ENCODE data around the gene RBM4.
A peak's percentile ranks its signal among the peaks of the same experiment; 100 is the strongest.

RBM4 gene

DNA sequence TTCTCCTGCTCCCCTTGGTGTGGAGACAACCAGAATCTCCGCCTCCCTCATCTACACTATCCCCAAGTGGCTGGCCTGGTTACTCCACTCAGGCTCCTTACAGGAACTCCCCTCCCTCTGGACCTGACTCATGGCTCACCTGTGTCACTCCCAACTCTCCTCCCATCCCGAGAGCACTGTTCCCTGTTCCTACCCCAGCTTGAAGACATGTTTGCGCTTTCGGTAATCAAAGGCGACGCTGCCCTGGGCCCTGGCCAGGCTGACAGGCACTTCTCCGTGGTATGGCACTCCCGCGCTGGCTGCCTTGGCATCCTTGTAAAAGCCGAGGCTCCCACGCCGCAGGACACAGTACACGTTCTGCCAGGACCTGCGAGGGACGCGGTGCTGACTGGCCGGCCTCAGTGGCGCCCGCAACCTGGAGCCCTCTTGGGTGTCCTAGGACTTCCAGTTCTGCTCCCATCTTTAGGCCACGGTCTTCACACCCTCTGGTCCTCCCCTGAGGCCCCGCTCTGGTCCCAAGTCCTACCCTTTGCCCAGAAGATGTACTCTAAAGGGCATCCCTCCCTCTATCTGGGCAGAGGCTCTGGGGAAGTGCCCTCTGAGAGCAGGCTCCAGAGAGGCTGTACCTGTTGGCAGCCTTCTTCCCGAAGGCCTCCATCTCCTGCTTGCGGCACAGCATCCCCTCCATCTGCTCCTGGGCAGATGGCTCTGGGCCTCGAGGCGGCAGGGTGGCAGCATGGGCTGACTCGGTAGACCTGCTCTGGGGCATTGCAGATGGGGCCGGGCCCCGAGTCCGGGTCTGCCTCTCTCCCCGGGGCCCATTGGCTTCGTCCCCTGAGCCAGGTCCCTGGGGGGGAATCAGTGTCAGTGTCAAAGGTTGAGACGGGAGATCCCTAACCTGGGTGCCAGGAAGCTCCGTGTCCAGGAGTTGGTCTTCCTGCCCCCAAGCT, 48.6 kb downstream of the RBM4 start:
- DNase-seq, result no peak

GRCh38 chr11:66687831-66688281, 49.4 kb downstream of the RBM4 start:
- no peak for DNase-seq

- no peak for DNase-seq
Observed at GRCh38 chr11:66688561-66689534, 50.3 kb downstream of the RBM4 start.

- no peak for DNase-seq
Observed at GRCh38 chr11:66689661-66690590, 51.4 kb downstream of the RBM4 start.

DNA sequence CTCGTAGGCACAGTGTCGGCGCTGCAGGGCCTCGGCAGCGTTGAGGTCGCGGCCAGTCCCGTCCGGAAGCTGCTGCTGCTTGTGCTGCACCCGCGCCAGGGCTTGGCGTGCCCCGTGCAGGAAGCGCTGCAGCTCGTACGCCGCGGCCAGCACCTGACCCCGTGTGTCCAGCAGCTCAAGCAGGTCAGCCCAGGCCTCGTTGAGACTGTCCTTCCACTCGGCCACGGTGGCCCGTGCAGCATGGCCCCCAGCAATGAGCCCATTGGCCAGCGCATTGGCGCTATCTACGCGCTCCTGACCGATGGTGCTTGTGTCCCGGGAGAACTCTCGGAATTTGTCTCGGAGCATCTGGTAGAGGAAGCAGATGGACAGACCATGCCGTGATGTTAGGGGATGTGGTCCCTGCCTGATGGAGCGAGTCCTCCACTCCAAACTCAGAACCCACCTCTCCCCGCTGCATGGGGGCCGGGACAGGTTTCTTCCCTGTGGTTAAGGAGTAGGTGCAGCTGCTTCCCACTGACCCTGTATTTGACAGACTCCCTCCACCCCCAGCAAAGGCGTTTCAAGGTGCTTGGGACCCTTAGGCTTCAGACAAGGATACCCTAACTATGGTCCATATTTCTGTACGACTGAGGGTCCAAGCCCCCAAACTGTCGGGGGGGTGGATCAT, 52.9 kb downstream of the RBM4 start:
- no peak for DNase-seq

GRCh38 chr11:66692446-66692845, 53.9 kb downstream of the RBM4 start:
- DNase-seq, result no peak

DNA sequence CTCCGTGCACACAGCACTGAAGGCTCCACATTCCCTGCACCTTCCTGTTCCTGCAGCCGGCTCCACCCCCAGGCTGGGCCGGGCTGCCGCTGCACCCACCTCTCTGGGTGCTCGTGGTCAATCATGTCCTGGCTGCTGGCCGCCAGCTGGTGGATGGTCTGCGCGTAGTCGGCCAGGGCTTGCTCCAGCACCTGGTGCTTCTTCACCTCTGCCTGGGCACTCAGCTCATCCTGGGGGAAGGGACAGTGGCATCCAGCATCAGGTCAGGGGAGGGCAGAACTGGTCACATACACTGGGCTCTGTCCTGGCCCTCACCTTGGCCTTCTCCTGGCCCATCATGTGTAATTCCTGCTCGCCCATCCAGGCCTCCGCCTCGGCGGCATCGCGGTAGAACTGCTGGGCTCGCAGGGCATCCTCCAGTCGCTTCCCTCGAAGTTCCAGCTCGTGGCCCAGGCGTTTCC, 54.4 kb downstream of the RBM4 start:
- no peak for DNase-seq

DNA sequence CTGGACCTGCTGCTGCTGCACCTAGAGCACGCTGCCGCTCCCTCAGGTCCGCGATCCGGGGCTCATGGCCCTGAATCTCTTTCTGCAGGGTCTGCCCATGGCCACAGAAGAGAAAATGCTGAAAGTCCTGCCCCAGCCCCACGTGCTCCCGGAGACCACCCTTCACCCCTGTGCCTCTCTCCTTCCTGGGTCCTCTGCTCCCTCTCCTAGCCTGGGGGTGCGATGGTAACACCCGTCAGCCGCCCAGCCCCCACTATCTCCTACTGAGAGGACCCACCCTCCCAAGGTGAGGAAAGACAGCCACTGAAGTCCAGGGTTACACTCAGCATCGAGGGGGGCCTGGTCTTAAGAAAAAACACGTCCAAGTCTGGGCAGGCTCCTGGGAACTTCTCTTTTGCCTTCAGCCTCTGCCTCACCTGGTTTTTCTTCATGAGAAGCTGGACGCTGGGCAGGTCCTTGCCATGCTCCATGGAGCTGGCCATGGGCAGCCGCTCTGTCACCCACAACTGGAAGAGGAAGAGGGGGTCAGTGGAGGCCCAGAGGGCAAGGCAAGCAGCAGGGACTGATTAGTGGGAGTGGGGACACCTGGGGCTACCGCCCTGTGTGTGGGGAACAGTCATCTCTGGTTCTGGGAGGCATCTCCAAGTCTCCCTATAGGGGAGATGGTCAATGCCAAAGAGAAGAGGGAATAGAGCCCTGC, 55.0 kb downstream of the RBM4 start:
- DNase-seq, result no peak

- no peak for DNase-seq
Observed at GRCh38 chr11:66694056-66694410, 55.5 kb downstream of the RBM4 start.

DNA sequence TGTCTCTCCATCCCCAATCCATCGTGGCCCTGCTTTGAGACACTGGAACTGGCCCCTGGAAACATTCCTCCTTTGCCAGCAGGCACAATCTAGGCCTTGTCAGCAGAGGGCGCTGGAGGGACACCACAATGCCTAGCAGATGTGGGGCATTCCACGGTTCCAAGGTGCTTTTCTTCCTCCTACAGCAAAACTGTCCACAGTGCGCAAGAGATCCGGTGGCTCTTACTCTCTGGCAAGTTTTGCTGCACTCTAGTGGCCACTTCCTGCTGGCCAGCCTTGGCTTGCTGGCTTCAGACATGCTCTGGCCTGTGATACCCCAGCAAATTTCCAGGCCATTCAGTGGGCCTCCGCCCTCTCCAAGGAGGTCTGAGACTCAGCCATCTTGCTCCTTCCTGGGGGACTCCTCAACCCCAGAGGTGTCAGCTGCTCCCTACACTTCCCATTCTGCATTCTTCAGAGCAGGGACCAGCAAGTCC, 56.3 kb downstream of the RBM4 start:
- DNase-seq, result peak; percentile 46

All from right kidney (tissue), 1 donor.